SW 1271 (cell line): ENCODE measurements around the gene WBP2.
A peak's percentile ranks its signal among the peaks of the same experiment; 100 is the strongest.

Source experiments
- DNase-seq, 2 experiments: peaks; one replicate each; lab custom pipeline; 2025; lab: John Stamatoyannopoulos, UW

The WBP2 gene

GRCh38 chr17:75828741-75829140, 26.4 kb downstream of the WBP2 start:
- no peak for DNase-seq

- DNase-seq: no peak
Observed at GRCh38 chr17:75828076-75828400, 27.1 kb downstream of the WBP2 start.

DNA sequence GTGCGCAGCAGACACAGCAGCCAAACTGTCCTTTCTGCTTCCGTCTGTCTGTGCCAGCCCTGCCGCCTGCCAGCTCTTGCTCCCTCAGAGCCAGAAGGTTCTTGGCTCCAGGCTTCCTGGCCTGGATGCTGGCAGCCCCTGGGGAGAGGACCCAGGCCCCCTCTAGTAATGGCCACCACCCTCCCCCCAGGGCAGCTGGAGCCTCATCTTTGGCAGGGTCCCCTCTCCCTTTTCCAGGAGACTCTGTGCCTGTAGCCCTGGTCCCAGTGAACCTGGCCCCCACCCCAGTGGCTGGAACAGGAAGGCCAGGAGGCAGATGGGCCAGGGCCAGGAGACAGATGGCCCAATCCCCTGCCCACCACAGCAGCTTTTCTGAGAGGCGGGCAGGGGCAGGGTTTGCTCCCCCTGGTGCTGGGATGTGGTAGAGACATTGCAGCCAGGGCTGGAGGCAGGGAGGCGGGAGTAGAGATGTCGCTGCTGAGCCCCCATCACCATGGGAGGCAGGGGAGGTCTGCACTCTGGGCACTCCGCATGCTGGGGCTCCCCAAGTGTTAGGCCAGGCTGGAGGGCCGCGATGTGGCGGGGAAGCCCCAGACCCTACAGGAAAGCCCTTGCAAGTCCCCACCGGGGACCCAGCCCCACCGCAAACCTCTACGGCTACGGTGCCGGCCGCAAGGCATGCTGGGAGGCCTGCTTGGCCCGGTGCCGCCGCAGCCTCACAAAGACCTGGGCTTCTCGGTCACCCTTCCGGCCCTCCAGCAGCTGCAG, 27.6 kb downstream of the WBP2 start:
- DNase-seq: peak in 1 of 2 experiments; percentile 10

DNA sequence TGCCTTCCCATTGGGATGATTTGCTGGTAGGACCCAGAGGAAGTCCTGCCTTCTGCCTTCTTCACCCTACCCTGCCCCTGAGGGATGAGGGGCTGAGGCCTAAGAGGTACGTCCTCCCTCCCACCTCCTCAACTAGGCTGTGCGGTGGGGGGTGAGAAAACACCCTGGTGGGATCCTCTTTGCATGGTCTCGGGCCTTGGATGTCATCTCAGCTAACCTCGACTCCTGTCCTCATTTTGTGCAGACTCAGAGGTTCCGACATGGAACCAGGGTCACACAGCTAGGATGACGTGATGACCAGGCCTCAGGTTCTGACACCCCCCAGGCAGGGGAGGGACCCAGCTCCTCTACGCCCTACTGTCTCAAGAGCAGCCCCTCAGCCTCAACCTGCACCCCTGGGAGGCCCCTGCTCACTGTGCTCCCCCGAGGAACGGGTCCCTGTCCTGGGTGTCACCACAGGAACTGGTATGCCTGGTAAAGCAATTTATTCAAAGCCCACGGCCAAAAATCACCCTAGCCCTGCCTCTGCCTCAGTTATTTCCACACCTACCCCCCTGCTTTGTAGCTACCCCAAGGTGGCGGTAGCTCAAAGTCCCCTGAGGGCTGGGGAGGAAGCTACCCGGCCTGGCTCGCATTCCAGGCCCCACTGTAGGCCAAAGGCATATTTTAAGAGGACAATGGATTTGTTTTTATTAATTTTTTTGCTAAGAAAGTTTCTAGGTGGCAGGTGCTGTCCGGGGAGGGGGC, 28.4 kb downstream of the WBP2 start:
- no peak for DNase-seq

- DNase-seq: no peak
Observed at GRCh38 chr17:75825748-75826370, 29.3 kb downstream of the WBP2 start.

- DNase-seq: no peak
Observed at GRCh38 chr17:75825149-75825552, 30.0 kb downstream of the WBP2 start.

DNA sequence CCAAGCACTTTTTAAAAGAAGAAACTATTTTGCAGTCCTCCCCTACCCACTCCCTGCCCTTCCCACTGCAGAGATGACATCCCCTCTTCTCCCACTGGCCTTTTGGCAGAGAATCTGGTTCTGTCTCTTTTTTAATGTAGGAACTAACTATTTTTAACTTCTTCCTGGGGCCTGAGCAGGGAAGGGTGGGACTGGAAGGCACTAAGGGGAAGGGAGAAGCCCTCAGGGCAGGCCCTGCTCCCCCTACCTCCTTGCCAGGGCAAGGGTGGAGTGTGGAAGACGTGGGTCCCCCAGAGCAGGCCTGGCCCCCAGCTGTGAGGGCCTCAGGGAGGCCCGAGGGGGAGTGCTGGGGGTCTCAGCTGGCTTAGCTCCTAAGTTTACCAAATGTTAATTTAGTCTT, 30.5 kb downstream of the WBP2 start:
- no peak for DNase-seq

GRCh38 chr17:75824050-75824552, 31.0 kb downstream of the WBP2 start:
- no peak for DNase-seq

- DNase-seq: no peak
Observed at GRCh38 chr17:75823257-75824041, 31.7 kb downstream of the WBP2 start.

DNA sequence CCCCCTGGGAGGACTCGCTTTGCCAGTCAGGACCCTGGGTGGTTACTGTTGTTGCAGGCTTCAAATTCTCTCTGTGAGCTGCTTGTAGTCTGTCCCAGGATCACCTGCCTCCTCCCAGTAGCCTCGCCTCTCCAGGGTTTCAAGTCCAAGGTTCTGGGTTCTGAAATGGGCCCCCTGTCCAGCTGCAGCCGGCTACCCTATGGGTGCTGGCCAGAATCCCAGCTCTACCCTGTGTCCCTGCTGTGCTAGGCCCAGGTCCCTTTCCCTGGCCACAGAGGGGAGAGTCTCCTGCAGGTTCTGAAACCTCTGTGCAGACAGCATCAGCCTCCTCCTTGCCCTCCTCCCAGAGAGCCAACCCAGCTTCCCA, 32.4 kb downstream of the WBP2 start:
- DNase-seq: no peak

GRCh38 chr17:75822119-75822799, 32.9 kb downstream of the WBP2 start:
- DNase-seq: no peak

DNA sequence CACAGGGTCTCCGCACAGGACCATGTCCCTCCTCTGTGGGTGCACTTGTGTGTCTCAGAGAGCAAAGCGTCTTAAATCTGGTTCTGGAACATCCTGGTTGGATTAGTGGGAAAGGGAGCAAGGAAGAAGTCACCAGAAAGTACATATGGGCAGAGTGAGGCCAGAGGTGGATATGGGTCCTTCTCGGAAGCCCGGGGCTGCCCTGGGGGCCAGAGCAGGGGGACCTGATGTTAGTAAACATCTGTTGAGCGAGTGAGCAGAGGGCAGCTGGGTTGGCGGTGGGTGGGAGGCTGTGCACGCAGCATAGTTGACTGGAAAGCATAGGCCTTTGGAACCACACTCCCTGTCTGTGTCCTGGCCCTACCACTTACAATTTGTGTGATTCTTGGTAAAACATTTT, 33.6 kb downstream of the WBP2 start:
- DNase-seq: no peak

GRCh38 chr17:75820094-75821080, 34.7 kb downstream of the WBP2 start:
- DNase-seq: no peak

- DNase-seq: no peak
Observed at GRCh38 chr17:75819678-75820077, 35.5 kb downstream of the WBP2 start.

DNA sequence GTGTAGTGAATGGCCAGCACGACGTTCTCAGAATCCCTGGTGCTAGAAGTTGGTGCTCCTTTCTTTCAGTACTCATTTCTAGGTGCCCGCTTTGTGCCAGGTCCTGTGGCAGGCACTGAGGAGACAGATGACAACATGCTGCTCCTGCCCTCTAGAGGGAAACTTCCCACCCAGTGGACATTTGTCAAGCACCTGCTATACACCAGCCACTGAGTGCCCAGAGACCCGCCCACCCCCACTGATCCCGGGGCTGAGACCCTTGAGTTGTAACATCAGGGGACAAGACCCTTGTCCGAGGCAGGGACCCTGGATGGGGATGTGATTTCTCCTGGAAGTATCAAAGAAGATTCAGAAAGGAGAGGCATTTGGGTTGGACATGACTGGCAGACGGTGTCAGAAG, 36.0 kb downstream of the WBP2 start:
- no peak for DNase-seq

DNA sequence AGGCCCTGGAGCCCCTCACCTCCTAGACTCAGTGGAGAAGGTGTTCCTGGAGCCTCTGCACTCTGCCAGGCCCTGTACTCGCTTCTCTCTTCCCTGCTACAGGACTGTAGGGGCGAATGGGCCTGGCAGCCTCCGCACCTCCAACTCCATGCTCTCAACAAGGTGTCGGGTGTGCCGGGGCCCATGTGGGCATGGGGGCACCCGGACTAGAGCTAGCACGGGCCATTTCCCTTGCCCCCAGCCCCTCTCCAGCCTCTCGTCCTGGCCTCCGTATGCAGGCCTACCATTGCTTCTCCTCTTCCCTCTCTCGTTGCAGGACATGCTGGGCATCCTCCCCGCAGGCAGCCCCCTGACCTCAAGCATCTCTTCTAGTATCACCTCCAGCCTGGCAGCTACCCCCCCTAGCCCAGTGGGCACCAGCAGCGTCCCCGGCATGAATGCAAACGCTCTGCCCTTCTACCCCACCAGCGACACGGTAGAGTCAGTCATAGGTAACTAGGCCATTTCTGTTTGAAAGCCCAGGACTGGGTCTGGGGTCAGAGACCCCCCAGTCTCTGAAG, 36.7 kb downstream of the WBP2 start:
- no peak for DNase-seq

- DNase-seq: no peak
Observed at GRCh38 chr17:75817571-75817970, 37.6 kb downstream of the WBP2 start.

- no peak for DNase-seq
Observed at GRCh38 chr17:75816693-75817092, 38.4 kb downstream of the WBP2 start.

- no peak for DNase-seq
Observed at GRCh38 chr17:75815399-75815798, 39.7 kb downstream of the WBP2 start.

DNA sequence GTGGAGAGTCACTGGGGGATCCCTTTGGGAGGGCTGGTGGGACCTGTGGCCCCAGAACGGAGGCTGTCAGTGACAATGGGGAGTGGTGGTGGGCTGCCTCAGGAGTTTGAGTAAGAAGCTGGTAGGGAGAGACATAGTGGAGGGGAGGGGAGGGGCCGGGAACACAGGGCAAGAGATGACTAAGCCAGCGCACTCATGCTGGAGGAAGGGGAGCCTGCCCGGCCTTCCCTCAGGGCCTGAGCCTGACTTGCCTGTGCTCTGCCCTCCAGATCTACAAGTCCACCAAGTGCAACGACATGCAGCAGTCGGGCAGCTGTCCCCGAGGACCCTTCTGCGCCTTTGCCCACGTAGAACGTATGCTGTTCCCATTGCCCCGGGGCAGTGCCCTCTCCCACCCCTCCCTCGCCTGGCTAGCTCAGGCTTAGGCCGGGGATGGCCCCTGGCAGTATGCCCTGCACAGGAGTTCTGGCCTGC, 40.2 kb downstream of the WBP2 start:
- DNase-seq: no peak
